ENCODE results near the gene GP5. TPM values are rescaled to one million over a fixed set of nuclear protein-coding genes. Genes with fewer than 3 reads are reported as not detected.

The GP5 gene
- total and polyA plus RNA-seq, 2 of the 13 experiments (the other 11 are each of a cell fraction or from before 2014, with no cell fraction given), result not detected

GRCh38 chr3:194443901-194444300, 44.8 kb upstream of the GP5 start:
- H4K20me1 ChIP-seq (ENCODE audit: insufficient read depth, low read length), result peaks cover 3% of the 10 kb centered on the region; the same call in 1 of the 2 replicates
- ChIA-PET CTCF (ENCODE audit: low intra/inter-chr PET ratio, low total read pairs) (no interaction called here), POLR2A (no interaction called here)
- peaks cover 10 to 67% of the 10 kb centered on the region in 2 experiments for H3K36me3 ChIP-seq (replicated peaks in 1 of 2; ENCODE audit: control insufficient read depth in 1 of 2, insufficient read depth in 2 of 2, low read length in 2 of 2)
- H3K9ac ChIP-seq (ENCODE audit: insufficient read depth, low read depth, low read length), result no peak overlapping the region
- no peaks in the 10 kb centered on the region for H3K9me3 ChIP-seq (ENCODE audit: low read length)
- H2AFZ ChIP-seq (ENCODE audit: low read length), result no peak overlapping the region
- no peaks in the 10 kb centered on the region for H3K27me3 ChIP-seq (ENCODE audit: control insufficient read depth in 1 of 2, insufficient read depth in 2 of 2, low read length in 2 of 2)
- DNase-seq (ENCODE audit: low spot score) (no peak), ATAC-seq (no peak), FAIRE-seq (no peak)
- no peak overlapping the region for H3K4me3 ChIP-seq (replicated peaks in 1 of 3; ENCODE audit: insufficient read depth in 1 of 3, low read depth in 2 of 3, low read length in 3 of 3)
- H3K4me2 ChIP-seq (ENCODE audit: low read depth, low read length), result no peak overlapping the region
- no peaks in the 10 kb centered on the region for H3K79me2 ChIP-seq (ENCODE audit: insufficient read depth, low read length)
- no TSS peak for BruUV-seq (replicated peaks)
- H3K4me1 ChIP-seq (ENCODE audit: insufficient read depth, low read length), result peaks cover 34% of the 10 kb centered on the region
- H3K27ac ChIP-seq (ENCODE audit: extremely low read length, insufficient read depth, low read length), result no peak overlapping the region
- intact Hi-C loops (cut with micrococcal nuclease; ENCODE audit: unreplicated experiment) (no loop called here), in situ Hi-C loops (cut with HindIII; ENCODE audit: extremely low pct_ligation_motif_present, low pct_unique_long_range_greater_than_20kb) (no loop called here)
- no peak for TF ChIP-seq ZNF225 (CRISPR knock-in tag; IDR thresholded peaks at IDR 0.05)
- no peak for TF ChIP-seq ZBTB21 (CRISPR knock-in tag; IDR thresholded peaks at IDR 0.05)
- no peak for TF ChIP-seq TCF7 (IDR thresholded peaks at IDR 0.05; ENCODE audit: low read depth)
- TF ChIP-seq SIN3B (IDR thresholded peaks at IDR 0.05; ENCODE audit: low read length), result no peak
- no peak for TF ChIP-seq ZNF292 (CRISPR knock-in tag; IDR thresholded peaks at IDR 0.05; ENCODE audit: borderline replicate concordance, low read depth)
- no peak for TF ChIP-seq HOXA9 (CRISPR knock-in tag; IDR thresholded peaks at IDR 0.05; ENCODE audit: borderline replicate concordance)
- TF ChIP-seq, protein P1, sequence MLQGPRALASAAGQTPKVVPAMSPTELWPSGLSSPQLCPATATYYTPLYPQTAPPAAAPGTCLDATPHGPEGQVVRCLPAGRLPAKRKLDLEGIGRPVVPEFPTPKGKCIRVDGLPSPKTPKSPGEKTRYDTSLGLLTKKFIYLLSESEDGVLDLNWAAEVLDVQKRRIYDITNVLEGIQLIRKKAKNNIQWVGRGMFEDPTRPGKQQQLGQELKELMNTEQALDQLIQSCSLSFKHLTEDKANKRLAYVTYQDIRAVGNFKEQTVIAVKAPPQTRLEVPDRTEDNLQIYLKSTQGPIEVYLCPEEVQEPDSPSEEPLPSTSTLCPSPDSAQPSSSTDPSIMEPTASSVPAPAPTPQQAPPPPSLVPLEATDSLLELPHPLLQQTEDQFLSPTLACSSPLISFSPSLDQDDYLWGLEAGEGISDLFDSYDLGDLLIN (CRISPR knock-in tag; IDR thresholded peaks at IDR 0.05; ENCODE audit: borderline replicate concordance), result no peak
- TF ChIP-seq CENPT (CRISPR knock-in tag; IDR thresholded peaks at IDR 0.05; ENCODE audit: low read depth), result no peak
- TF ChIP-seq TRIM24 (CRISPR knock-in tag; IDR thresholded peaks at IDR 0.05), result no peak
- TF ChIP-seq ZNF772 (CRISPR knock-in tag; IDR thresholded peaks at IDR 0.05), result no peak
- TF ChIP-seq ZNF337 (CRISPR knock-in tag; IDR thresholded peaks at IDR 0.05; ENCODE audit: borderline replicate concordance, low read depth), result no peak
- no peak for TF ChIP-seq KDM6A (CRISPR knock-in tag; IDR thresholded peaks at IDR 0.05; ENCODE audit: low read depth)
- no peak for TF ChIP-seq ZNF282 (IDR thresholded peaks at IDR 0.05; ENCODE audit: partially characterized antibody)
- TF ChIP-seq YEATS4 (CRISPR knock-in tag; IDR thresholded peaks at IDR 0.05; ENCODE audit: borderline replicate concordance), result no peak
- TF ChIP-seq AHDC1 (CRISPR knock-in tag; IDR thresholded peaks at IDR 0.05; ENCODE audit: borderline replicate concordance), result no peak
- TF ChIP-seq, protein P2, sequence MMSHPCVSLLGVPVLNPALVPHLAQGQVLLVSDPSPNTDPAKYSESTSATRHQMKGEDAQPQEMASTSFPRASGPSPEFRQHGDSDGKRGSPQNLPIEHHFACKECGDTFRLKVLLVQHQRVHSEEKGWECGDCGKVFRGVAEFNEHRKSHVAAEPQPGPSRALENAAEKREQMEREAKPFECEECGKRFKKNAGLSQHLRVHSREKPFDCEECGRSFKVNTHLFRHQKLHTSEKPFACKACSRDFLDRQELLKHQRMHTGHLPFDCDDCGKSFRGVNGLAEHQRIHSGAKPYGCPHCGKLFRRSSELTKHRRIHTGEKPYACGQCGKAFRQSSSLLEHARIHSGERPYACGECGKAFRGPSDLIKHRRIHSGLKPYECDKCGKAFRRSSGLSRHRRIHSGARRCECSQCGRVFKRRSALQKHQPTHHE (CRISPR knock-in tag; IDR thresholded peaks at IDR 0.05; ENCODE audit: borderline replicate concordance), result no peak
- TF ChIP-seq FOSL1 (CRISPR knock-in tag; IDR thresholded peaks at IDR 0.05; ENCODE audit: borderline replicate concordance), result no peak
- WGBS (ENCODE audit: low lambda C conversion rate), result 98% methylated on average over 2 of the region's 2 CpGs
